CD4-positive, alpha-beta memory T cell (primary cell): ENCODE data around the gene IFT88. TPM values are rescaled to one million over a fixed set of nuclear protein-coding genes. Genes with fewer than 3 reads are reported as not detected.

Source experiments
- CTCF ChIA-PET: fragments of 350-600 bp; sonication (Branson Sonifier 250); formaldehyde crosslinking; loops from one replicate; lab custom pipeline; 2021; ENCODE audit warnings: inconsistent platforms; ENCODE audit not compliant: partially characterized antibody; lab: Charles Lee
- POLR2A ChIA-PET: fragments of 350-600 bp; sonication (Branson Sonifier 250); formaldehyde crosslinking; loops from one replicate; lab custom pipeline; 2021; ENCODE audit not compliant: partially characterized antibody; lab: Charles Lee
- DNase-seq, 5 donors: peaks; one replicate each; pipeline versions ENCODE4 v3.0.0 to v3.0.0-alpha.2; 2020 to 2022; ENCODE audit warnings: mixed read lengths in 1 of 5
- H3K27ac ChIP-seq: one replicate; pipeline ENCODE4 v1.7.0; 2013; ENCODE audit warnings: low read depth, low read length
- H3K27me3 ChIP-seq: 2 replicates; pipeline ENCODE4 v1.7.0; 2013; ENCODE audit warnings: mild to moderate bottlenecking, low read length, moderate library complexity; ENCODE audit not compliant: insufficient read depth
- H3K36me3 ChIP-seq: 2 replicates; pipeline ENCODE4 v1.7.0; 2013; ENCODE audit warnings: mild to moderate bottlenecking, low read length, moderate library complexity; ENCODE audit not compliant: insufficient read depth
- H3K4me1 ChIP-seq: 2 replicates; pipeline ENCODE4 v1.7.0; 2013; ENCODE audit warnings: mild to moderate bottlenecking, low read length, moderate library complexity; ENCODE audit not compliant: insufficient read depth
- H3K4me3 ChIP-seq, 2 donors: one replicate each; pipeline ENCODE4 v1.7.0; 2013; ENCODE audit warnings: low read length in 2 of 2, mild to moderate bottlenecking in 1 of 2
- H3K9me3 ChIP-seq, 2 donors: one replicate each; pipeline ENCODE4 v1.7.0; 2013; ENCODE audit warnings: low read length in 2 of 2, control low read depth in 1 of 2; ENCODE audit not compliant: control insufficient read depth in 1 of 2
- H3K27ac Mint-ChIP-seq, 7 donors: one replicate each; pipeline ENCODE4 v1.8.0; 2020 to 2021; ENCODE audit warnings: mixed read lengths in 7 of 7, mild to moderate bottlenecking in 6 of 7, inconsistent platforms in 3 of 7, moderate library complexity in 3 of 7
- H3K27me3 Mint-ChIP-seq, 2 donors: one replicate each; pipeline ENCODE4 v1.8.0; 2020 to 2021; ENCODE audit warnings: mixed read lengths in 2 of 2
- H3K36me3 Mint-ChIP-seq, 2 donors: one replicate each; pipeline ENCODE4 v1.8.0; 2020 to 2021; ENCODE audit warnings: mixed read lengths in 2 of 2, inconsistent platforms in 1 of 2, mild to moderate bottlenecking in 1 of 2
- H3K4me1 Mint-ChIP-seq, 4 donors: one replicate each; pipeline ENCODE4 v1.8.0; 2020 to 2021; ENCODE audit warnings: mixed read lengths in 4 of 4, mild to moderate bottlenecking in 1 of 4
- H3K4me3 Mint-ChIP-seq, 8 donors: one replicate each; pipeline ENCODE4 v1.8.0; 2020 to 2021; ENCODE audit warnings: mixed read lengths in 8 of 8, mild to moderate bottlenecking in 7 of 8, moderate library complexity in 6 of 8, inconsistent platforms in 3 of 8
- H3K9me3 Mint-ChIP-seq, 8 donors: one replicate each; pipeline ENCODE4 v1.8.0; 2020 to 2021; ENCODE audit warnings: mixed read lengths in 8 of 8, mild to moderate bottlenecking in 5 of 8, inconsistent platforms in 3 of 8, moderate library complexity in 1 of 8
- intact Hi-C: fragments of 100-400 bp; cut with micrococcal nuclease; formaldehyde crosslinking; loops from one replicate; pipeline ENCODE4 v1.15.1; 2023
- polyA plus RNA-seq, 2 donors: library from polyadenylated mRNA; unstranded; fragments of 300-500 nt; fragmentation: Illumina TruSeq; gene quantifications; one replicate each; pipeline ENCODE4 v1.2.3, GENCODE V29; 2021
- total RNA-seq, 2 experiments: library from RNA; stranded (reverse); gene quantifications; one replicate each; pipeline ENCODE4 v1.2.3, GENCODE V29; 2021

The IFT88 gene
- total and polyA plus RNA-seq, 4 experiments from 2014 or later: 5.0 to 9.8 (median 8.0) TPM

GRCh38 chr13:20652946-20653345, 86.0 kb downstream of the IFT88 start:
- H3K36me3 Mint-ChIP-seq: peaks cover 7 to 11% of the 10 kb centered on the region in 2 donors
- Histone ChIP-seq H3K4me1 (no peaks in the 10 kb centered on the region), H3K27ac (no peak overlapping the region), H3K36me3 (no peaks in the 10 kb centered on the region), H3K9me3 (no peaks in the 10 kb centered on the region), H3K27me3 (no peaks in the 10 kb centered on the region), H3K4me3 (no peak overlapping the region)
- no peak for DNase-seq
- ChIA-PET CTCF (no interaction called here), POLR2A (no interaction called here)
- no peaks in the 10 kb centered on the region for H3K9me3 Mint-ChIP-seq
- H3K27ac Mint-ChIP-seq: no peak overlapping the region
- H3K27me3 Mint-ChIP-seq: no peaks in the 10 kb centered on the region
- intact Hi-C loops: no loop called here
- H3K4me1 Mint-ChIP-seq: no peaks in the 10 kb centered on the region
- no peak overlapping the region for H3K4me3 Mint-ChIP-seq

DNA sequence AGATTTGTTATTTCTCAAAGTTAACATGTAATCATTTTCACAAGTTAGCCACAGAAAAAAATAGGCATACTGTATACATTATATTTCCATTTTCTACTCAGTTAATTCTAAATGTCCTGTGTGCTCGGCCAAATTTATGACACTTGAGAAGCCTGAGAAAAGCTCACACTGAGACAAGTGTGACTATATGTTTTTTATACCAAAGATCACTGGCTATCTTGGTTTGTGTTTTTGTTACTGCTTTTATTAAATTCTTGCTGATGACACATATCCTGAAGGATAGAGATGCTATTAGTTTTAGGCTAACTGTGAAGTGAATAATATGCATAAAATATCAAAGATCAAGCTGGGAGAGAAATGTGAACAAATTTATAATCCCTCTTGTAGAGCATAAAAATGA, 87.2 kb downstream of the IFT88 start:
- no peaks in the 10 kb centered on the region for H3K4me1 ChIP-seq
- Mint-ChIP-seq H3K36me3 (peaks cover 11 to 21% of the 10 kb centered on the region in 2 donors), H3K9me3 (no peaks in the 10 kb centered on the region), H3K4me1 (no peaks in the 10 kb centered on the region), H3K4me3 (no peak overlapping the region), H3K27ac (no peak overlapping the region), H3K27me3 (no peaks in the 10 kb centered on the region)
- no peak overlapping the region for H3K4me3 ChIP-seq
- no peaks in the 10 kb centered on the region for H3K9me3 ChIP-seq
- no peak overlapping the region for H3K27ac ChIP-seq
- ChIA-PET CTCF (no interaction called here), POLR2A (no interaction called here)
- intact Hi-C loops: no loop called here
- DNase-seq: no peak
- no peaks in the 10 kb centered on the region for H3K36me3 ChIP-seq
- H3K27me3 ChIP-seq: no peaks in the 10 kb centered on the region

GRCh38 chr13:20658451-20659040, 91.6 kb downstream of the IFT88 start:
- no peak for DNase-seq
- Mint-ChIP-seq H3K27ac (no peak overlapping the region), H3K36me3 (peaks cover 16 to 37% of the 10 kb centered on the region in 2 donors), H3K4me3 (no peak overlapping the region), H3K9me3 (no peaks in the 10 kb centered on the region), H3K4me1 (no peaks in the 10 kb centered on the region), H3K27me3 (no peaks in the 10 kb centered on the region)
- Histone ChIP-seq H3K36me3 (no peaks in the 10 kb centered on the region), H3K4me3 (no peak overlapping the region), H3K4me1 (no peaks in the 10 kb centered on the region), H3K27me3 (no peaks in the 10 kb centered on the region), H3K27ac (no peak overlapping the region), H3K9me3 (no peaks in the 10 kb centered on the region)
- ChIA-PET CTCF (no interaction called here), POLR2A (no interaction called here)
- intact Hi-C loops: no loop called here

GRCh38 chr13:20664351-20664750, 97.4 kb downstream of the IFT88 start:
- no peaks in the 10 kb centered on the region for H3K27me3 ChIP-seq
- Mint-ChIP-seq H3K4me3 (no peak overlapping the region), H3K27ac (no peak overlapping the region), H3K36me3 (peaks cover 7 to 30% of the 10 kb centered on the region in 2 donors), H3K4me1 (no peaks in the 10 kb centered on the region), H3K9me3 (no peaks in the 10 kb centered on the region), H3K27me3 (no peaks in the 10 kb centered on the region)
- H3K9me3 ChIP-seq: no peaks in the 10 kb centered on the region
- CTCF ChIA-PET: no interaction called here
- intact Hi-C loops: no loop called here
- H3K27ac ChIP-seq: no peak overlapping the region
- no peaks in the 10 kb centered on the region for H3K36me3 ChIP-seq
- H3K4me1 ChIP-seq: no peaks in the 10 kb centered on the region
- H3K4me3 ChIP-seq: no peak overlapping the region
- no peak for DNase-seq
- POLR2A ChIA-PET: no interaction called here

DNA sequence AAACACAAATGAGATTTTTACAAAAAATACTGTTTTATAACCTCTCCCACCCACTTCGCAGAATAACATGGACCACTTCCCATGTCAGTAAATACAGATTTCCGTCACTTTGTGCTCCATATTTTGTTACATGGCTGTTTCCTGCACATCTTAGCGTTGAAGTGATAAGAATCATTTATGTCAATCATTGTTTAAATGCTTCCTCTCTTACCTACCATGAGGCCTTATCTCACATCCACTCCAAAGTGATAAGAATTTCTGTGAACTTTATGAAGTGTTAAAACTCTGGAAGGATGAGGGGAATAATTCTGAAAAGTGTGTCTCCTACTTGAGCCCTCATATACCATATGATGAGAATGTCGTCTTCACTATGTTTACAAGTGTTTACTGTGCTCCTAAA, 100.0 kb downstream of the IFT88 start:
- Mint-ChIP-seq H3K36me3 (peaks cover 9 to 37% of the 10 kb centered on the region in 2 donors), H3K4me3 (no peak overlapping the region), H3K27me3 (no peaks in the 10 kb centered on the region), H3K4me1 (no peaks in the 10 kb centered on the region), H3K9me3 (no peaks in the 10 kb centered on the region), H3K27ac (no peak overlapping the region)
- Histone ChIP-seq H3K4me1 (no peaks in the 10 kb centered on the region), H3K27ac (no peak overlapping the region), H3K36me3 (no peaks in the 10 kb centered on the region), H3K9me3 (no peaks in the 10 kb centered on the region), H3K4me3 (no peak overlapping the region), H3K27me3 (no peaks in the 10 kb centered on the region)
- ChIA-PET CTCF (interaction anchor here (0.7 kb wide), 1 partner anchor 45 kb away, joined by 5 read pairs; no protein-coding TSS in a partner anchor), POLR2A (no interaction called here)
- DNase-seq: no peak
- intact Hi-C loops: no loop called here

DNA sequence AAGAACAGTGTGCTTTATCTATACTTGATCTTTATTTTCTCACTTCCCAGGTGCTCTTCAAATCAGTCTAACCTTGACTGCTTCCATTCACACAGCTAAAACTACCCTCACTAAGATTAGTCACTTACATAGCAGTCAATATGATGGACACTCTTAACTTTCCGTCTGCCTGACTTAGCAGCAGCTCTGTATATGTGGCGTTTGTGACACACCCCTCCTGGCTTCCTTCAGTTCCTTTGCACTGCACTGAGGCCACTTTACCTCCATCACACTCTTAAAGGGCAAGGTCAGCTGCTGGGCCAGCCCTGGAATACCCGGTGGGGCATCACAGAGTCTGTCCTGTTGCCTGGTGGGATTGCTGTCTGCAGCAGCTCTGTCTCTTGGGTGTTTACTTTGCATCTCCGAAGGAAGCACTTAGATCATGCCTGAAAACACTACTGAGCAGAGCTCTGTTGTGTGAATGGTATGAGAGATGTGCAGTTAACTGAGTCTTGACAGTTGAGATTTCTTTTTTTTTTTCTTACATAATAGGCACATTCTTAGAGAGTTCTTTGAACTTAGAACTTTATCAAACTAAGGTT, 101.0 kb downstream of the IFT88 start:
- H3K27ac Mint-ChIP-seq: no peak overlapping the region
- H3K4me3 Mint-ChIP-seq: no peak overlapping the region
- intact Hi-C loops: no loop called here
- Histone ChIP-seq H3K4me1 (no peaks in the 10 kb centered on the region), H3K9me3 (no peaks in the 10 kb centered on the region), H3K27me3 (no peaks in the 10 kb centered on the region), H3K27ac (no peak overlapping the region), H3K36me3 (no peaks in the 10 kb centered on the region), H3K4me3 (no peak overlapping the region)
- no peak for DNase-seq
- H3K4me1 Mint-ChIP-seq: no peaks in the 10 kb centered on the region
- no peaks in the 10 kb centered on the region for H3K9me3 Mint-ChIP-seq
- H3K36me3 Mint-ChIP-seq: peaks cover 13 to 44% of the 10 kb centered on the region in 2 donors
- CTCF ChIA-PET: interaction anchor here (0.7 kb wide), 2 partner anchors 44 to 285 kb away, joined by 3 to 5 read pairs; no protein-coding TSS in a partner anchor
- no peaks in the 10 kb centered on the region for H3K27me3 Mint-ChIP-seq
- POLR2A ChIA-PET: no interaction called here

GRCh38 chr13:20669162-20669561, 102.2 kb downstream of the IFT88 start:
- Histone ChIP-seq H3K36me3 (no peaks in the 10 kb centered on the region), H3K4me1 (no peaks in the 10 kb centered on the region), H3K27ac (no peak overlapping the region), H3K27me3 (no peaks in the 10 kb centered on the region), H3K4me3 (no peak overlapping the region), H3K9me3 (no peaks in the 10 kb centered on the region)
- Mint-ChIP-seq H3K9me3 (no peaks in the 10 kb centered on the region), H3K27ac (no peak overlapping the region), H3K27me3 (no peaks in the 10 kb centered on the region), H3K4me3 (no peak overlapping the region), H3K36me3 (peaks cover 22 to 45% of the 10 kb centered on the region in 2 donors), H3K4me1 (no peaks in the 10 kb centered on the region)
- intact Hi-C loops: no loop called here
- no peak for DNase-seq
- ChIA-PET CTCF (interaction anchor here (0.7 kb wide), 1 partner anchor 72 kb away, joined by 3 read pairs; no protein-coding TSS in a partner anchor), POLR2A (interaction anchor here (0.6 kb wide), 1 partner anchor 9 kb away, joined by 4 read pairs; no protein-coding TSS in a partner anchor)
